ENCODE measurements around the gene OR14J1.
"Not testable (repeated sequence)": the region's sequence is repeated elsewhere in the genome, so short reads cannot be mapped to it uniquely, and the experiment has no call there.

Gene OR14J1, protein sequence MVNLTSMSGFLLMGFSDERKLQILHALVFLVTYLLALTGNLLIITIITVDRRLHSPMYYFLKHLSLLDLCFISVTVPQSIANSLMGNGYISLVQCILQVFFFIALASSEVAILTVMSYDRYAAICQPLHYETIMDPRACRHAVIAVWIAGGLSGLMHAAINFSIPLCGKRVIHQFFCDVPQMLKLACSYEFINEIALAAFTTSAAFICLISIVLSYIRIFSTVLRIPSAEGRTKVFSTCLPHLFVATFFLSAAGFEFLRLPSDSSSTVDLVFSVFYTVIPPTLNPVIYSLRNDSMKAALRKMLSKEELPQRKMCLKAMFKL

GRCh38 chr6:29301316-29301715, at the start of gene OR14J1:
OR14J1 (plus strand) TSS chr6:29301701; CDS start chr6:29306690, 4,989 bp downstream.
- DNase-seq (ENCODE audit: low read depth, low spot score), result no peak
- no peaks in the 10 kb centered on the region for H3K9me3 ChIP-seq (ENCODE audit: control insufficient read depth, insufficient read depth, low read length)
- no peaks in the 10 kb centered on the region for H3K36me3 ChIP-seq (ENCODE audit: control insufficient read depth, insufficient read depth, low read length)
- WGBS (ENCODE audit: insufficient coverage, insufficient read length), result no CpG with 5 or more reads among the region's 3 CpGs
- no peak within 1 kb of the TSS for H3K27ac ChIP-seq (ENCODE audit: low read length)
- no peak within 1 kb of the TSS for H3K4me3 ChIP-seq (ENCODE audit: low read length)
- H3K27me3 ChIP-seq (ENCODE audit: control insufficient read depth, insufficient read depth, low read length), result no peaks in the 10 kb centered on the region
- no peaks in the 10 kb centered on the region for H3K4me1 ChIP-seq (ENCODE audit: control insufficient read depth, insufficient read depth, low read length)

- no peak overlapping the region for H3K27ac ChIP-seq (ENCODE audit: low read length)
- no peaks in the 10 kb centered on the region for H3K27me3 ChIP-seq (ENCODE audit: control insufficient read depth, insufficient read depth, low read length)
- no peaks in the 10 kb centered on the region; the same call in 1 of the 2 replicates for H3K9me3 ChIP-seq (ENCODE audit: control insufficient read depth, insufficient read depth, low read length)
- no peak overlapping the region for H3K4me3 ChIP-seq (ENCODE audit: low read length)
- no peaks in the 10 kb centered on the region for H3K4me1 ChIP-seq (ENCODE audit: control insufficient read depth, insufficient read depth, low read length)
- no CpG with 5 or more reads among the region's 9 CpGs for WGBS (ENCODE audit: insufficient coverage, insufficient read length)
- no peaks in the 10 kb centered on the region for H3K36me3 ChIP-seq (ENCODE audit: control insufficient read depth, insufficient read depth, low read length)
- DNase-seq (ENCODE audit: low read depth, low spot score), result no peak
These were observed 49.8 kb upstream of the OR14J1 start for GRCh38 chr6:29251736-29252135.

GRCh38 chr6:29255530-29255929, 46.0 kb upstream of the OR14J1 start:
- no peak overlapping the region for H3K4me3 ChIP-seq (ENCODE audit: low read length)
- no CpG with 5 or more reads among the region's 2 CpGs for WGBS (ENCODE audit: insufficient coverage, insufficient read length)
- no peaks in the 10 kb centered on the region; the same call in 1 of the 2 replicates for H3K9me3 ChIP-seq (ENCODE audit: control insufficient read depth, insufficient read depth, low read length)
- no peaks in the 10 kb centered on the region for H3K36me3 ChIP-seq (ENCODE audit: control insufficient read depth, insufficient read depth, low read length)
- no peak overlapping the region for H3K27ac ChIP-seq (ENCODE audit: low read length)
- no peaks in the 10 kb centered on the region for H3K4me1 ChIP-seq (ENCODE audit: control insufficient read depth, insufficient read depth, low read length)
- DNase-seq (ENCODE audit: low read depth, low spot score), result no peak
- H3K27me3 ChIP-seq (ENCODE audit: control insufficient read depth, insufficient read depth, low read length), result no peaks in the 10 kb centered on the region

DNA sequence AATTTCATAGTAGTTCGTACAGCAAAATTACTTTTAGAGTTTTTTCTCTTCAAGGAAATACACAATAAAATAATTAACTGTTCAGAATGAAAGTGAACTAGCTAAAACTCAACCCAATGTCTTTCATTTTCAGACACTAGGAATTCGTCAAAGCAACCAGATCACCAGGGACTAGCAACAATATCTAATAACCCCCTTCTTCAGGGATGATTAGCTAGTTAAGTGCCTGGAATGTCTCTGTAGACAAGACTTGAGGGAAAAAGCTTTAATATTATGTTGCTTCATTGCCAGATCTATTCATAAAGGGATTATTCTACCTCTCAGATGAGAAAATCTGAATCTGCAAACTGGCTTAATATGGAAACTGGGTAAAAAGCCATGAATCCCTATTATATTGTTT, 41.8 kb upstream of the OR14J1 start:
- Histone ChIP-seq H3K9me3 (ENCODE audit: control insufficient read depth, insufficient read depth, low read length) (no peaks in the 10 kb centered on the region), H3K4me3 (ENCODE audit: low read length) (no peak overlapping the region), H3K4me1 (ENCODE audit: control insufficient read depth, insufficient read depth, low read length) (no peaks in the 10 kb centered on the region), H3K27me3 (ENCODE audit: control insufficient read depth, insufficient read depth, low read length) (no peaks in the 10 kb centered on the region), H3K36me3 (ENCODE audit: control insufficient read depth, insufficient read depth, low read length) (no peaks in the 10 kb centered on the region), H3K27ac (ENCODE audit: low read length) (no peak overlapping the region)
- no peak for DNase-seq (ENCODE audit: low read depth, low spot score)
- WGBS (ENCODE audit: insufficient coverage, insufficient read length), result no CpG with 5 or more reads among the region's 2 CpGs

GRCh38 chr6:29263001-29263400, 38.5 kb upstream of the OR14J1 start:
- Histone ChIP-seq H3K36me3 (ENCODE audit: control insufficient read depth, insufficient read depth, low read length) (no peaks in the 10 kb centered on the region), H3K4me1 (ENCODE audit: control insufficient read depth, insufficient read depth, low read length) (no peaks in the 10 kb centered on the region), H3K9me3 (ENCODE audit: control insufficient read depth, insufficient read depth, low read length) (no peaks in the 10 kb centered on the region), H3K4me3 (ENCODE audit: low read length) (no peak overlapping the region), H3K27me3 (ENCODE audit: control insufficient read depth, insufficient read depth, low read length) (no peaks in the 10 kb centered on the region), H3K27ac (ENCODE audit: low read length) (no peak overlapping the region)
- WGBS (ENCODE audit: insufficient coverage, insufficient read length), result no CpG with 5 or more reads among the region's 3 CpGs
- DNase-seq (ENCODE audit: low read depth, low spot score), result no peak

DNA sequence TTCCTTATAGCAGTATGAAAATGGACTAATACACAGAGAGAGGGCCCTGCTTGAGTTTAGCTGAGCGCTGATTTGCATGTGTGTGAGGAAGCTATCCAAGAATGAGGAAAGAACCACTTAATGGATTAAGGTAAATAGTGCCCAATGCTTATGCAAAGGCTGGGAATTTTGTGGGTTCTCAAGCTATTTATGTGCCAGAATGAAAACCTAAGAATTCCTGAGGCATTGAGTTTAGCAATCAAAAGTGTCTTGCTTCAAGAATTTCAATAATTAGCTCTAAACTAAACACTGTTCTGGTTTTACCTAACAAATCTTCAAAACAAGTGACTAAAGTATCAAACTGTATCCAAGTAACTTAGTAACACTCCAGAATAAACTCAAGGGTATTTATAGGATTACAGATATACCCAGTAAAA, 7.0 kb upstream of the OR14J1 start:
- Histone ChIP-seq H3K27ac (ENCODE audit: low read length) (no peak overlapping the region), H3K4me1 (ENCODE audit: control insufficient read depth, insufficient read depth, low read length) (no peaks in the 10 kb centered on the region), H3K4me3 (ENCODE audit: low read length) (no peak overlapping the region), H3K36me3 (ENCODE audit: control insufficient read depth, insufficient read depth, low read length) (no peaks in the 10 kb centered on the region), H3K9me3 (ENCODE audit: control insufficient read depth, insufficient read depth, low read length) (no peaks in the 10 kb centered on the region), H3K27me3 (ENCODE audit: control insufficient read depth, insufficient read depth, low read length) (peaks cover 2% of the 10 kb centered on the region; the same call in 1 of the 2 replicates)
- no peak for DNase-seq (ENCODE audit: low read depth, low spot score)
- WGBS (ENCODE audit: insufficient coverage, insufficient read length), result no CpG with 5 or more reads among the region's 1 CpG

- Histone ChIP-seq H3K4me3 (ENCODE audit: low read length) (no peak overlapping the region), H3K36me3 (ENCODE audit: control insufficient read depth, insufficient read depth, low read length) (no peaks in the 10 kb centered on the region), H3K9me3 (ENCODE audit: control insufficient read depth, insufficient read depth, low read length) (no peaks in the 10 kb centered on the region), H3K27ac (ENCODE audit: low read length) (no peak overlapping the region), H3K4me1 (ENCODE audit: control insufficient read depth, insufficient read depth, low read length) (no peaks in the 10 kb centered on the region), H3K27me3 (ENCODE audit: control insufficient read depth, insufficient read depth, low read length) (peaks cover 2% of the 10 kb centered on the region; the same call in 1 of the 2 replicates)
- no peak for DNase-seq (ENCODE audit: low read depth, low spot score)
- WGBS (ENCODE audit: insufficient coverage, insufficient read length), result no CpG with 5 or more reads among the region's 12 CpGs
These were observed 6.3 kb upstream of the OR14J1 start for GRCh38 chr6:29295181-29295585.

GRCh38 chr6:29295623-29296022, 5.9 kb upstream of the OR14J1 start:
- Histone ChIP-seq H3K4me3 (ENCODE audit: low read length) (no peak overlapping the region), H3K4me1 (ENCODE audit: control insufficient read depth, insufficient read depth, low read length) (no peaks in the 10 kb centered on the region), H3K27me3 (ENCODE audit: control insufficient read depth, insufficient read depth, low read length) (peaks cover 2% of the 10 kb centered on the region; the same call in 1 of the 2 replicates), H3K27ac (ENCODE audit: low read length) (no peak overlapping the region), H3K9me3 (ENCODE audit: control insufficient read depth, insufficient read depth, low read length) (no peaks in the 10 kb centered on the region), H3K36me3 (ENCODE audit: control insufficient read depth, insufficient read depth, low read length) (no peaks in the 10 kb centered on the region)
- no CpG with 5 or more reads among the region's 7 CpGs for WGBS (ENCODE audit: insufficient coverage, insufficient read length)
- no peak for DNase-seq (ENCODE audit: low read depth, low spot score)

- Histone ChIP-seq H3K4me1 (ENCODE audit: control insufficient read depth, insufficient read depth, low read length) (no peaks in the 10 kb centered on the region), H3K36me3 (ENCODE audit: control insufficient read depth, insufficient read depth, low read length) (no peaks in the 10 kb centered on the region), H3K27ac (ENCODE audit: low read length) (no peak overlapping the region), H3K27me3 (ENCODE audit: control insufficient read depth, insufficient read depth, low read length) (no peaks in the 10 kb centered on the region), H3K9me3 (ENCODE audit: control insufficient read depth, insufficient read depth, low read length) (no peaks in the 10 kb centered on the region), H3K4me3 (ENCODE audit: low read length) (no peak overlapping the region)
- 100% methylated on average over 1 of the region's 2 CpGs for WGBS (ENCODE audit: insufficient coverage, insufficient read length)
- DNase-seq (ENCODE audit: low read depth, low spot score), result no peak
These were observed 18.4 kb downstream of the OR14J1 start for GRCh38 chr6:29319931-29320330.

DNA sequence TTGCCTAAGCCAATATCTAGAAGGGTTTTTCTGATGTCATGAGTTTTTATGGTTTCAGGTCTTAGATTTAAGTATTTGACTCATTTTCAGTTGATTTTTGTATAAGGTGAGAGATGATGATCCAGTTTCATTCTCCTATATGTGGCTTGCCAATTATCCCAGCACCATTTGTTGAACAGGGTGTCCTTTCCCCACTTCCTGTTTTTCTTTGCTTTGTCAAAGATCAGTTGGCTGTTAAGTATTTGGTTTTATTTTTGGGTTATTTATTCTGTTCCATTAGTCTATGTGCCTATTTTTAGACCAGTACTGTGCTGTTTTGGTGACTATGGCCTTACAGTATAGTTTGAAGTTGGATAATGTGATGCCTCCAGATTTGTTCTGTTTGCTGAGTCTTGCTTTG, 21.8 kb downstream of the OR14J1 start:
- H3K4me1 ChIP-seq (ENCODE audit: control insufficient read depth, insufficient read depth, low read length); H3K9me3 ChIP-seq (ENCODE audit: control insufficient read depth, insufficient read depth, low read length); H3K4me3 ChIP-seq (ENCODE audit: low read length); H3K27me3 ChIP-seq (ENCODE audit: control insufficient read depth, insufficient read depth, low read length); H3K27ac ChIP-seq (ENCODE audit: low read length); H3K36me3 ChIP-seq (ENCODE audit: control insufficient read depth, insufficient read depth, low read length); DNase-seq (ENCODE audit: low read depth, low spot score): not testable (repeated sequence)

DNA sequence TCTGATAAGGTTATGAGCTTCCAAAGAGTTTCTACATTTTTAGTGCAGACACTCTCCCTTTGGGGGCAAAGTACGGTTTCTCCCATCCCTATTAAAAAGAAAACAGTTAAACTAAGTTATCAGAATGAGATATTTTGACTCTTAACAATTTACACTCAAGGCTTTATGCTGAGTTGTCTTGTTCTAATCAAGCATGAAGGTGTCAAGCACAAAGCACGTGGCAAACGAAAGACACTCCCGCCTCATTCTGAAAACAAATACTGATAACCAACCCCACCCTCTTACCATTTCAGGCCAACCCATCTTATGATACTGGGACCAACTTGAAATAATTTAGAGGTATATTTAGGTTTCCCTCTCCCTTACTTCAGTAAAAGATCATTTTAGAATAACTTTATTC, 24.3 kb downstream of the OR14J1 start:
- Histone ChIP-seq H3K9me3 (ENCODE audit: control insufficient read depth, insufficient read depth, low read length) (no peaks in the 10 kb centered on the region), H3K27me3 (ENCODE audit: control insufficient read depth, insufficient read depth, low read length) (no peaks in the 10 kb centered on the region), H3K36me3 (ENCODE audit: control insufficient read depth, insufficient read depth, low read length) (no peaks in the 10 kb centered on the region), H3K4me3 (ENCODE audit: low read length) (no peak overlapping the region), H3K27ac (ENCODE audit: low read length) (no peak overlapping the region), H3K4me1 (ENCODE audit: control insufficient read depth, insufficient read depth, low read length) (no peaks in the 10 kb centered on the region)
- no CpG with 5 or more reads among the region's 4 CpGs for WGBS (ENCODE audit: insufficient coverage, insufficient read length)
- no peak for DNase-seq (ENCODE audit: low read depth, low spot score)
